CD4-positive, CD25-positive, alpha-beta regulatory T cell (primary cell): ENCODE results near the gene PPIF. TPM values are rescaled to one million over a fixed set of nuclear protein-coding genes. Genes with fewer than 3 reads are reported as not detected.
A peak's percentile ranks its signal among the peaks of the same experiment; 100 is the strongest.

ENCODE experiments used
- ATAC-seq, 2 donors: fragments of 150-1000 bp; cut with Tn5 transposase; one replicate each; pipeline ENCODE4 v1.10.0; 2021; ENCODE audit warnings: low read depth in 2 of 2, moderate number of reproducible peaks in 2 of 2, moderate library complexity in 1 of 2
- DNase-seq, 3 donors: peaks; one replicate each; pipeline versions ENCODE4 v3.0.0 to v3.0.0-alpha.2; 2012 to 2022; ENCODE audit warnings: mixed read lengths in 1 of 3
- H3K27ac ChIP-seq: one replicate; pipeline ENCODE4 v1.7.0; 2013; ENCODE audit warnings: mild to moderate bottlenecking, low read length; ENCODE audit not compliant: insufficient read depth, poor library complexity, severe bottlenecking
- H3K27me3 ChIP-seq: one replicate; pipeline ENCODE4 v1.7.0; 2013; ENCODE audit warnings: low read length; ENCODE audit not compliant: control insufficient read depth, insufficient read depth
- H3K36me3 ChIP-seq: one replicate; pipeline ENCODE4 v1.7.0; 2013; ENCODE audit warnings: mild to moderate bottlenecking, low read length, moderate library complexity; ENCODE audit not compliant: control insufficient read depth, insufficient read depth
- H3K4me1 ChIP-seq: 2 replicates; pipeline ENCODE4 v1.7.0; 2013; ENCODE audit warnings: mild to moderate bottlenecking, low read length; ENCODE audit not compliant: insufficient read depth, control insufficient read depth, poor library complexity, severe bottlenecking
- H3K4me3 ChIP-seq: one replicate; pipeline ENCODE4 v1.7.0; 2013; ENCODE audit warnings: low read depth, mild to moderate bottlenecking, low read length, moderate library complexity
- H3K9me3 ChIP-seq, 2 experiments: 1 replicate in 1 of 2; 2 replicates in 1 of 2; pipeline ENCODE4 v1.7.0; 2013; ENCODE audit warnings: low read length in 2 of 2, mild to moderate bottlenecking in 1 of 2, moderate library complexity in 1 of 2; ENCODE audit not compliant: control insufficient read depth in 2 of 2
- H3K27ac Mint-ChIP-seq, 3 donors: one replicate each; pipeline ENCODE4 v1.8.0; 2020 to 2022; ENCODE audit warnings: mild to moderate bottlenecking in 3 of 3, mixed read lengths in 3 of 3, moderate library complexity in 2 of 3
- H3K27me3 Mint-ChIP-seq: one replicate; pipeline ENCODE4 v1.8.0; 2022; ENCODE audit warnings: mild to moderate bottlenecking, mixed read lengths
- H3K36me3 Mint-ChIP-seq: one replicate; pipeline ENCODE4 v1.8.0; 2020; ENCODE audit warnings: mixed read lengths
- H3K4me1 Mint-ChIP-seq, 4 donors: one replicate each; pipeline ENCODE4 v1.8.0; 2020 to 2022; ENCODE audit warnings: mixed read lengths in 4 of 4, mild to moderate bottlenecking in 1 of 4
- H3K4me3 Mint-ChIP-seq, 4 donors: one replicate each; pipeline ENCODE4 v1.8.0; 2020 to 2022; ENCODE audit warnings: mild to moderate bottlenecking in 4 of 4, mixed read lengths in 4 of 4, moderate library complexity in 3 of 4
- H3K9me3 Mint-ChIP-seq, 7 donors: one replicate each; pipeline ENCODE4 v1.8.0; 2020 to 2022; ENCODE audit warnings: mixed read lengths in 7 of 7, mild to moderate bottlenecking in 3 of 7, moderate library complexity in 2 of 7
- polyA plus RNA-seq, 4 donors: library from polyadenylated mRNA; unstranded; fragments of 300-500 nt; fragmentation: Illumina TruSeq; gene quantifications; one replicate each; pipeline ENCODE4 v1.2.3, GENCODE V29; 2021
- total RNA-seq: library from RNA; stranded (reverse); gene quantifications from one replicate; pipeline ENCODE4 v1.2.3, GENCODE V29; 2022

Gene PPIF
- total and polyA plus RNA-seq, 5 donors from 2014 or later, result 15.5 to 60.2 (median 18.0) TPM

DNA sequence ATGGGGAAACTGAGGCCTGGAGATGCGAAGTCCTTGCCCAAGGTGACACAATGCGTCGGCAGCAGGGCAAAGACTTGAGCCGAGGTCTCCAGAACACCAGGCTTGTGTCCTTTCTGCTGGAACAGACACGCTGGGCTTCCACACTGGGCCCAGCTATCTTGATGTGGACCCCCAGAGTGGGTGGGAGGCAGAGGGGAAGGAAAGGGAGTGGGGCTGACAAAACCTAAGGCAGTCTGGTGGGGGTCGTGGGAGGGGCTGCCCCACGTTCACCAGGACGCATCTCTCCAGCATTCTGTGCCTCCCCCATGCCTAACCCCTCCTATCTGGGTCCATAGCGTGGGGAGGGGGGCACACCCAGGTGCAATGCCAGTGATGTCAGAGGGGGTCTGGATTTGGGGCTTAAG is 38.1 kb downstream of the PPIF start:
- no peaks in the 10 kb centered on the region for H3K36me3 ChIP-seq
- no peak for ATAC-seq
- no peaks in the 10 kb centered on the region for H3K4me1 ChIP-seq
- Mint-ChIP-seq H3K4me3 (no peak overlapping the region), H3K9me3 (no peaks in the 10 kb centered on the region), H3K27me3 (no peaks in the 10 kb centered on the region), H3K4me1 (peaks cover 0 to 2% (median 0%) of the 10 kb centered on the region in 4 donors), H3K36me3 (no peaks in the 10 kb centered on the region), H3K27ac (no peak overlapping the region)
- no peak overlapping the region for H3K27ac ChIP-seq
- H3K9me3 ChIP-seq, result no peaks in the 10 kb centered on the region
- no peak overlapping the region for H3K4me3 ChIP-seq
- DNase-seq, result no peak
- H3K27me3 ChIP-seq, result no peaks in the 10 kb centered on the region

DNA sequence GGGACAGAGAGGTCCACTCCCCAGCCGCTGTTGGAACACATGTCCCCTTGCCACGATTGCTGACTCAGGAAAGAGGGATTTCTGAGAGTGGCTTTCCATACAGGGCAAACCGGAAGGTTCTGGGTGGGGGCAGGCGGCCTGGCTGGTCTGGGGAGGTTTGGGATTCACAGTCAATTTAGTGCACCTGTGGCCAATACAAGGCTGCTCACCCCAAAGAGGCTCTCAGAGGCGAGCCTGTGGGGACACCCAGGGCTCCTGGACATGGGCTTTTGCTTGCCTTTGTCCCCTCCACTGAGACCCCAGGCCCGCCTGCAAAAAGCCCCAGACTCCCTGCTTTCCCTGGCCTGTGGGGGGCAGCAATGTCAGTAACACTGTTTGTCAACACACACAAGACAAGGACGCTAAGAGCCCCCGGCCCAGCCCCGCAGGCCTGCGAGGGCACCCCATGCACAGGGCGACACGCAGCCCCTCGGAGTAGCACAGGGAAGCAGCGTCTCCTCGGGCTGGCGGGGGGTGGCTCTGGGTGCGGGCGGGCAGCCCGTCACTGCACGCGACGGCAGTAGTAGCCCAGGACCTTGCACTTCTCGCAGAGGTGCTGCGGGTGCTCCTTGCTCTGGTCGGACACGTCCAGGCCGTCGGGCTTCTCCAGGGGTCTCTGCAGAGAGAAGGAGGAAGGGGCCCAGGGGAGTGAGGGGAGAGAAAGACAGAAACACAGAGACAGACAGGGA is 38.7 kb downstream of the PPIF start:
- no peaks in the 10 kb centered on the region for H3K9me3 Mint-ChIP-seq

DNA sequence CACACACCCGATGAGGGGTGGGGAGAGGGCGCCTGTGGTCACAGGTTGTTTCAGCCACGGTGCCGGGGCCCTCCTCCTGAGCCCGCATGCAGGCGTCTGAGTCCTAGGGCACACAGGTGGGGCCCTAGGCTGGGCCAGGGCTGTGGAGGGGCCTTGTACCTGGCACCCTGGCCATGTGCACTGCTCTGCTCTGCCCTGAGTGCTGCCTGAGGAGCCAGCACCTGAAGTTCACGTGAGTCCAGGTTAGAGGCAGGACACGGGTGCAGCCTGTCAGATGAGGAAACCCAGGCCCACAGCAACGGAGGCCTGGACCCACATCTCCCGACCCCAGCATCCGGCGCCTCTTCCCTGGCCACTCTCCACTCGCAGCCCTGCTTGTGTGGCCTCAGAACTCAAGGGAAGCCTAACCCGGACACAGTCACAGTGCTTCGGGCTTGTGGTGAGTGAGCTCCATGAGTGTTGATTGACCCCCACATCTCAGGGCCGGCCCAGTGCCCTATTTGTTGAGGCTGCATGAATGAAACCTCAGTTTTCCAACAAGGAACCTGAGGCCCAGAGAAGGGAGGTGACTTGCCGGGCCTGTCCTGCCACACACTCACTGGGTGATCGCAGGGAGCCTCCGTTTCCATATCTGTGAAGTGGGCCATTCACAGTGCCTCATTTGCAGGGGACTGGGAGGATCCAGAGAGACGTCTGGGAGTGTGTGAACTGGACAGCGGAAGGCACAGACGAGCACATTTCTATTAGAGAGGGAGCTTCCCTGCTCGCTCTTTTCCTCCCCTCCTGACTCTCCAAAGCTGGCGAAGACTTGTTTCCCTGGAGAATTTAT is 39.6 kb downstream of the PPIF start:
- Mint-ChIP-seq H3K27ac (no peak overlapping the region), H3K4me1 (peaks cover 0 to 2% (median 0%) of the 10 kb centered on the region in 4 donors), H3K9me3 (no peaks in the 10 kb centered on the region), H3K36me3 (no peaks in the 10 kb centered on the region), H3K4me3 (no peak overlapping the region), H3K27me3 (no peaks in the 10 kb centered on the region)
- Histone ChIP-seq H3K27ac (no peak overlapping the region), H3K4me3 (no peak overlapping the region), H3K27me3 (no peaks in the 10 kb centered on the region), H3K36me3 (no peaks in the 10 kb centered on the region), H3K9me3 (no peaks in the 10 kb centered on the region), H3K4me1 (no peaks in the 10 kb centered on the region)
- no peak for ATAC-seq
- DNase-seq, result no peak

More for the DNA sequence above, 38.7 kb downstream of the PPIF start:
- Histone ChIP-seq H3K4me1 (no peaks in the 10 kb centered on the region), H3K27me3 (no peaks in the 10 kb centered on the region), H3K27ac (no peak overlapping the region), H3K4me3 (no peak overlapping the region), H3K36me3 (no peaks in the 10 kb centered on the region), H3K9me3 (no peaks in the 10 kb centered on the region)
- H3K4me1 Mint-ChIP-seq, result peaks cover 0 to 2% (median 0%) of the 10 kb centered on the region in 4 donors
- ATAC-seq, result no peak
- no peak for DNase-seq
- H3K4me3 Mint-ChIP-seq, result no peak overlapping the region
- no peaks in the 10 kb centered on the region for H3K27me3 Mint-ChIP-seq
- no peak overlapping the region for H3K27ac Mint-ChIP-seq
- no peaks in the 10 kb centered on the region for H3K36me3 Mint-ChIP-seq

DNA sequence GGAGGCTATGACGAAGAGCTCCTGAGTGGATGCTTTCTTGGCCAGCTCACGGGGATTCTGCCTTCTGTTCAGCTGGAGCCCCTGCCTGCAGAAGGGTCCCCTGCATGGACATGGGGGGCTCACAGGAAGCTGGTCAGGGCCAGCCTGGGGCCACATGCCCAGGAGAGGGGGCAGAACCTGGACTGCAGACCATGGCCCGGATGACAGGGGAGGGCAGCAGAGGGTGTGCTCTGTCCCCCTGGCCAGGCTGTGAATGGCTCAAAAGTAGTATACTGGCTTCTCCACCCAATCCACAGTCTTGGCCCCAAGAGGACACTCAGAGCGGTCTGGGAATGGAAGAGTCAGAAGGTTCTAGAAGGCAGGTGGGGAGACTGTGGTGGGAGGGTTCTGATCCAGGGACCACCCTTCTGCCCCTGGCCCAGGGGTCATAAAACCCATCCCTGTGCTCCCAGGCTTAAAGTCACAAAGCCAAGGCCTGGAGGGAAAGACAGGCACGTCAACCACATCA is 40.3 kb downstream of the PPIF start:
- Histone ChIP-seq H3K4me1 (no peaks in the 10 kb centered on the region), H3K9me3 (no peaks in the 10 kb centered on the region), H3K4me3 (no peak overlapping the region), H3K36me3 (no peaks in the 10 kb centered on the region), H3K27ac (no peak overlapping the region), H3K27me3 (no peaks in the 10 kb centered on the region)
- Mint-ChIP-seq H3K36me3 (no peaks in the 10 kb centered on the region), H3K4me1 (peaks cover 0 to 2% (median 0%) of the 10 kb centered on the region in 4 donors), H3K4me3 (no peak overlapping the region), H3K9me3 (no peaks in the 10 kb centered on the region), H3K27ac (no peak overlapping the region), H3K27me3 (no peaks in the 10 kb centered on the region)
- DNase-seq (no peak), ATAC-seq (no peak)

DNA sequence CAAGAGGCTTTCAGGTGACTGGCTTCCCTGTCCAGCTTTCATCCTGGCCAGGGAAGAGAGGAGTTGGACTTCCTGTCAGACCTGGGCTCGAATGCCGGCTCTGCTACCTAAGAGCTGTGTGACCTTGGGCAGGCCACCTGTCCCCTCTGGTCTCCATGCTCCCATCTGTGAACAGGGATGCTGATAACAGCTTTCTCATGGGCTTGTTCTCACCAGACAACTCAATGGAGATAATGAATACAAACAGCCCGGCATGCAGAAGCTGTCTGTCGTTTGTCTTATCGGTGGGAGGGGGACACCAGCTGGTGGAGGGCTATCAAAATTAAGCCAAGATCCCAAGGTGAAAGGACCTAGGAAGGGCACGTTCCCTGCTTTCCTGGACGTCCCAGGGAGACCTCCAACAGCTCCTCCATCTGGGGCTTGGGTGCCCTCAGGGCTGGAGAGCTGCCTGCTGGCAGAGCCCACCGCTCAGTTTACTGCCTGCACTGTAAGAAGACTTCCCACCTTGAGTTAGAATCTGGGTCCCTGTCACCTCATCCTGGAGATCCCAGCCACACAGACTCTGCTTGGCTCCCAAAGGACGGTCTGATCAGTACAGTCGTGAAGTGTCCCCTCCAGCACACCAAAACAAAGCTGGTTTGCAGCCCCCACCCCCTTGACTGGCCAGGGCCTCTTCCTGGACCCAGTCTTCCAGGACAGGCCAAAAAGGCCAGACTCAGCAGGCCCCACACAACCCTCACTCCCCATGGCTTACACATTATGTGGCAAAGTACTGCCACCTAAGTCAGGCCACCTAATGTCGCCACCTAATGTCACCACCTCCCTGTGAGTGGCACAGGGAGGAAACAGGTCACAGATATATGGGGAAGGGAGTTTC is 40.9 kb downstream of the PPIF start:
- H3K4me1 ChIP-seq, result no peaks in the 10 kb centered on the region
- Mint-ChIP-seq H3K9me3 (no peaks in the 10 kb centered on the region), H3K4me1 (peaks cover 0 to 2% (median 0%) of the 10 kb centered on the region in 4 donors), H3K4me3 (no peak overlapping the region), H3K27me3 (no peaks in the 10 kb centered on the region), H3K36me3 (no peaks in the 10 kb centered on the region), H3K27ac (peak overlapping the region in 2 of 3 donors; percentile 53 to 62)
- no peaks in the 10 kb centered on the region for H3K27me3 ChIP-seq
- H3K27ac ChIP-seq, result no peak overlapping the region
- H3K9me3 ChIP-seq, result no peaks in the 10 kb centered on the region
- DNase-seq (no peak), ATAC-seq (peak in 1 of 2 donors; percentile 26)
- H3K4me3 ChIP-seq, result no peak overlapping the region
- H3K36me3 ChIP-seq, result no peaks in the 10 kb centered on the region

DNA sequence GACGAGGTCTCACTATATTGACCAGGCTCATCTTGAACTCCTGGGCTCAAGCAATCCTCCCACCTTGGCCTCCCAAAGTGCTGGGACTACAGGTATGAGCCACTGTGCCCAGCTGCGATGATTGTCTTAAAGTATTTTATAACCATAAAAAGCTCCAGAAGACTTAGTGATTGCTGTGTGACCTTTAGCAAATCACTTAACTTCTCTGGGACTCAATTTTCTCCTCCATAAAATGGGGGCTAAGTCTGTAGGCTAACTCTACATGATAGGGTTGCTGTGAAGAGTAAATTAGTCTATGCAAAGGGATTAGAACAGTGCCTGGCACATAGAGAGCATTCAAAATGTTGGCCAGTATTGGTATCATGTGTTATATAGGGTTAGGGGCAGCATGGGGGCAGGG is 42.8 kb downstream of the PPIF start:
- DNase-seq, result no peak
- no peaks in the 10 kb centered on the region for H3K9me3 Mint-ChIP-seq
- H3K27ac ChIP-seq, result no peak overlapping the region

DNA sequence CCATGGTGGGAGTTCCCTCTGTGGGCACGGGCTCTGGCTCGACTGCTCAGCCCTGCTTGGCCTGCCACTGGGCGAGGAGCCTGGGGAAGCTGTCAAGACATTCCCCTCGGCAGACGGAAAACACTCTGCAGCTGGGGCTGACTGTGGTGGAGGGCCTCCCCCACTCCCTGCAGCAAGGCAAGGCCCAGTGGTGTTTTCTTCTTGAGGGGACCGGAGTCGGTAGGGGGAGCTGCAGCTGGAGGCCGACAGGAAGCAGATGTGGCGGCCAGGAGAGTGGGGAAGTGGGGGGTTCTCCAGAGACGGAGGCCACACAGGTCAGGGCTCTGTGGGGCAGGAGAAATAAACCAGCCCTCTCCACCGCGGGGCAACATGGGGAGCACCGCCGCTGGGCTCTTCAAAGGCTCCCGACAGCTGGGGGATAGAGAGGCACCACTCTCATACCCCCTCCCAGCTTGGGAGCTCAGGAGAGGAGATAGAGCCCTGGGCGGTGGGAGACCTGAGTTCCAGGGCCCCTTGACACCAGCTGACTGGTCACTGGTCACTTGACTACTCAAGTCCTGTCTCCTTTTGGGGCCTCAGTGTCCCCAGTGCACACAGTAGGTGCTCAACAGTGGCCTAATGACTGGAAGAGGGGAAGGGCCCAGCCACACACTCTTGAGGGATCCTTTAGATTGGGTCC is 43.4 kb downstream of the PPIF start:
- H3K36me3 Mint-ChIP-seq, result no peaks in the 10 kb centered on the region
- Histone ChIP-seq H3K9me3 (no peaks in the 10 kb centered on the region), H3K4me1 (no peaks in the 10 kb centered on the region), H3K36me3 (no peaks in the 10 kb centered on the region), H3K27me3 (no peaks in the 10 kb centered on the region), H3K4me3 (no peak overlapping the region), H3K27ac (no peak overlapping the region)
- no peak overlapping the region for H3K27ac Mint-ChIP-seq
- no peaks in the 10 kb centered on the region for H3K27me3 Mint-ChIP-seq
- no peak for DNase-seq
- peak overlapping the region in 1 of 4 donors; percentile 54 for H3K4me3 Mint-ChIP-seq
- peak in 1 of 2 donors; percentile 21 for ATAC-seq
- H3K4me1 Mint-ChIP-seq, result peaks cover 0 to 2% (median 0%) of the 10 kb centered on the region in 4 donors
- H3K9me3 Mint-ChIP-seq, result no peaks in the 10 kb centered on the region

More for the DNA sequence above, 42.8 kb downstream of the PPIF start:
- Mint-ChIP-seq H3K4me3 (no peak overlapping the region), H3K4me1 (peaks cover 0 to 2% (median 0%) of the 10 kb centered on the region in 4 donors), H3K27ac (no peak overlapping the region), H3K27me3 (no peaks in the 10 kb centered on the region), H3K36me3 (no peaks in the 10 kb centered on the region)
- Histone ChIP-seq H3K4me1 (no peaks in the 10 kb centered on the region), H3K27me3 (no peaks in the 10 kb centered on the region), H3K4me3 (no peak overlapping the region), H3K36me3 (no peaks in the 10 kb centered on the region), H3K9me3 (no peaks in the 10 kb centered on the region)
- ATAC-seq, result no peak
